Measurements from ENCODE around the gene GRIN2A.

The GRIN2A gene

DNA sequence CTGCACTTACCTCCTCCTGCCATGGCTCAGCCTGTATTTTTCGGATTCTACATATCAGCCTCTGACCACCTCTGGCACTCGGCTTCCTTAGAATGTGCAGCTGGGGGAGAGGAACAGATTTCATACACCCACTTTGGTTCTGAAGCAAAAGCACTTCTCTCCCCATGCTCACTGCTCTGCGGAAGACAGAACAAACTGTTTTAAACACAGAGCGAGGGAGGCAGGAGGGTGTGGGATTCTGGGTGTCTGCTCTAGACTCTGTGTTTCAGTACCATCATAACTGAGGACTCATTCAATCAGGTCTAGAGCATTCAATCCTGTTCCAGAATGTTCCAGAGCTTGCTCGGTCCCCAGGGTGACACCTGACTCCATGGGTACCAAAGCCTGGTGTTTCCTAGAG lies 239.1 kb downstream of the GRIN2A start:
- H3K27me3 ChIP-seq (ENCODE audit: insufficient read depth, poor library complexity, severe bottlenecking): no peaks in the 10 kb centered on the region
- DNase-seq (ENCODE audit: low read depth in 1 of 2, low spot score in 1 of 2): no peak
- TF ChIP-seq, protein P1, sequence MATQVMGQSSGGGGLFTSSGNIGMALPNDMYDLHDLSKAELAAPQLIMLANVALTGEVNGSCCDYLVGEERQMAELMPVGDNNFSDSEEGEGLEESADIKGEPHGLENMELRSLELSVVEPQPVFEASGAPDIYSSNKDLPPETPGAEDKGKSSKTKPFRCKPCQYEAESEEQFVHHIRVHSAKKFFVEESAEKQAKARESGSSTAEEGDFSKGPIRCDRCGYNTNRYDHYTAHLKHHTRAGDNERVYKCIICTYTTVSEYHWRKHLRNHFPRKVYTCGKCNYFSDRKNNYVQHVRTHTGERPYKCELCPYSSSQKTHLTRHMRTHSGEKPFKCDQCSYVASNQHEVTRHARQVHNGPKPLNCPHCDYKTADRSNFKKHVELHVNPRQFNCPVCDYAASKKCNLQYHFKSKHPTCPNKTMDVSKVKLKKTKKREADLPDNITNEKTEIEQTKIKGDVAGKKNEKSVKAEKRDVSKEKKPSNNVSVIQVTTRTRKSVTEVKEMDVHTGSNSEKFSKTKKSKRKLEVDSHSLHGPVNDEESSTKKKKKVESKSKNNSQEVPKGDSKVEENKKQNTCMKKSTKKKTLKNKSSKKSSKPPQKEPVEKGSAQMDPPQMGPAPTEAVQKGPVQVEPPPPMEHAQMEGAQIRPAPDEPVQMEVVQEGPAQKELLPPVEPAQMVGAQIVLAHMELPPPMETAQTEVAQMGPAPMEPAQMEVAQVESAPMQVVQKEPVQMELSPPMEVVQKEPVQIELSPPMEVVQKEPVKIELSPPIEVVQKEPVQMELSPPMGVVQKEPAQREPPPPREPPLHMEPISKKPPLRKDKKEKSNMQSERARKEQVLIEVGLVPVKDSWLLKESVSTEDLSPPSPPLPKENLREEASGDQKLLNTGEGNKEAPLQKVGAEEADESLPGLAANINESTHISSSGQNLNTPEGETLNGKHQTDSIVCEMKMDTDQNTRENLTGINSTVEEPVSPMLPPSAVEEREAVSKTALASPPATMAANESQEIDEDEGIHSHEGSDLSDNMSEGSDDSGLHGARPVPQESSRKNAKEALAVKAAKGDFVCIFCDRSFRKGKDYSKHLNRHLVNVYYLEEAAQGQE (IDR thresholded peaks at IDR 0.05; ENCODE audit: insufficient replicate concordance, low read depth): no peak
- TF ChIP-seq, protein P2, sequence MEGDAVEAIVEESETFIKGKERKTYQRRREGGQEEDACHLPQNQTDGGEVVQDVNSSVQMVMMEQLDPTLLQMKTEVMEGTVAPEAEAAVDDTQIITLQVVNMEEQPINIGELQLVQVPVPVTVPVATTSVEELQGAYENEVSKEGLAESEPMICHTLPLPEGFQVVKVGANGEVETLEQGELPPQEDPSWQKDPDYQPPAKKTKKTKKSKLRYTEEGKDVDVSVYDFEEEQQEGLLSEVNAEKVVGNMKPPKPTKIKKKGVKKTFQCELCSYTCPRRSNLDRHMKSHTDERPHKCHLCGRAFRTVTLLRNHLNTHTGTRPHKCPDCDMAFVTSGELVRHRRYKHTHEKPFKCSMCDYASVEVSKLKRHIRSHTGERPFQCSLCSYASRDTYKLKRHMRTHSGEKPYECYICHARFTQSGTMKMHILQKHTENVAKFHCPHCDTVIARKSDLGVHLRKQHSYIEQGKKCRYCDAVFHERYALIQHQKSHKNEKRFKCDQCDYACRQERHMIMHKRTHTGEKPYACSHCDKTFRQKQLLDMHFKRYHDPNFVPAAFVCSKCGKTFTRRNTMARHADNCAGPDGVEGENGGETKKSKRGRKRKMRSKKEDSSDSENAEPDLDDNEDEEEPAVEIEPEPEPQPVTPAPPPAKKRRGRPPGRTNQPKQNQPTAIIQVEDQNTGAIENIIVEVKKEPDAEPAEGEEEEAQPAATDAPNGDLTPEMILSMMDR (IDR thresholded peaks at IDR 0.05; ENCODE audit: insufficient read depth, low read length): no peak
- no peak for TF ChIP-seq GABPA (IDR thresholded peaks at IDR 0.05; ENCODE audit: low read depth)
- TF ChIP-seq POLR2AphosphoS5 (IDR thresholded peaks at IDR 0.05; ENCODE audit: low read depth): no peak
- TF ChIP-seq SPI1 (IDR thresholded peaks at IDR 0.05; ENCODE audit: borderline replicate concordance, low read depth): no peak
- no peak overlapping the region for H3K27ac ChIP-seq (replicated peaks)
- H3K4me3 ChIP-seq (replicated peaks; ENCODE audit: insufficient read depth, low read length): no peak overlapping the region

DNA sequence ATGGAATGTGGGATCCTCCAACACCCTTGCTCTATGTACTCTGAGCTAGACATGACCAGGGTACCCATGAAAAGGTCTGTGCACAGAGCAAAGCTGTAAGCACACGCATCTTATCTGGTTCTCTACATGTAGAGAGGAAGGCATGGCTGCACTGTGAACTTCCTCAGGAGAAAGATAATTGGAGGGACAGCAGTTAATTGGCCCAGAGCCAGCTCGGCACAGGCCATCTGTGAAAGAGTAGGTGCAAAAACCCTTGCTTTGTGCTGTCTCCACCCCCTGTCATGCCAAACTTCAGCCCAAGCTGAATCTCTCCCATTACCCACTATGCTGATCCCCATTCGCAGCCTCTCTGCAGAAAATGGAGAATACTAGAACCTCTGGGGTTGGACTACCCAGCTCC lies 241.0 kb downstream of the GRIN2A start:
- H3K4me3 ChIP-seq (replicated peaks; ENCODE audit: insufficient read depth, low read length): no peak overlapping the region
- no peak overlapping the region for H3K27ac ChIP-seq (replicated peaks)
- no peaks in the 10 kb centered on the region for H3K27me3 ChIP-seq (ENCODE audit: insufficient read depth, poor library complexity, severe bottlenecking)
- DNase-seq (ENCODE audit: low read depth in 1 of 2, low spot score in 1 of 2): no peak
- no peak for TF ChIP-seq POLR2AphosphoS5 (IDR thresholded peaks at IDR 0.05; ENCODE audit: low read depth)
- TF ChIP-seq, protein P1 (IDR thresholded peaks at IDR 0.05; ENCODE audit: insufficient replicate concordance, low read depth): no peak
- TF ChIP-seq GABPA (IDR thresholded peaks at IDR 0.05; ENCODE audit: low read depth): no peak
- TF ChIP-seq, protein P2 (IDR thresholded peaks at IDR 0.05; ENCODE audit: insufficient read depth, low read length): no peak
- no peak for TF ChIP-seq SPI1 (IDR thresholded peaks at IDR 0.05; ENCODE audit: borderline replicate concordance, low read depth)

DNA sequence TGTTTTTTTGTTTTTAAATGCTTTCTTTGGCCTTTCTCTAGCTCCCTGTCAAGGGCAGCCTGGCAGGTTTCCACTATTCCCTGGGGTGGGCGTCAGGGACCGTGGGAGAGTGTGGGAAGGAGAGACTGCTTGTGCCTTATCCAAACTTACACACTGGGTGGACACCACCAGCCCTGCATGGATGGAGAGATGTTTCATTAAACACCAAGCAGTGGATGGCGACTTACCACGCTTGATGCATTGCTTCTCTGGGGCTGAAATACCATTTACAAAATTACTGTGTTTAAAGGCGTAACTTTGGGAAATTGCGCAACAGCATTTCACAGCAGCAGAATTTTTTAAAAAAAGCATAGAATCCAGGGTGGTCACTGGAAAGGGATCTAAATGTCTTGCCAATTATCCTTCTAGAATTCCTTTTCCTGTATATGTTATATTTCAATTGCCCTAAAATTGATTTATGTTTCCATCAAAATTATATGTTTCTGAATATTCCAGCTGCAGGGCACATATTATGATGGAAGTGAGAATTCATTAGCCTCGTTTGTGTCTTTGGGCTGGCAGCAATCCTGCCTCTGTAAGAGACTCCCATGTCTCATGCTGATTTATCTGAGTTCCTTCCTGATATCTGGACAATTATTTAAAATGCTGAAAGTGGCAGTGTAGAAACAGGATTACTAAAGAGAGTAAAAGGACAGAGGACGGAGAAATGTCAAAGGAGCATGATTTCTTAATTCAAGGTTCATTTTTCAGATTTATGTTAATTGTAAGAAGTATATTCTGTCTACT lies 247.3 kb downstream of the GRIN2A start:
- Histone ChIP-seq H3K27me3 (ENCODE audit: insufficient read depth, poor library complexity, severe bottlenecking) (no peaks in the 10 kb centered on the region), H3K27ac (replicated peaks) (no peak overlapping the region), H3K4me3 (replicated peaks; ENCODE audit: insufficient read depth, low read length) (no peak overlapping the region)
- TF ChIP-seq, protein P2 (IDR thresholded peaks at IDR 0.05; ENCODE audit: insufficient read depth, low read length): no peak
- TF ChIP-seq, protein P1 (IDR thresholded peaks at IDR 0.05; ENCODE audit: insufficient replicate concordance, low read depth): no peak
- TF ChIP-seq SPI1 (IDR thresholded peaks at IDR 0.05; ENCODE audit: borderline replicate concordance, low read depth) (no peak), POLR2AphosphoS5 (IDR thresholded peaks at IDR 0.05; ENCODE audit: low read depth) (no peak), GABPA (IDR thresholded peaks at IDR 0.05; ENCODE audit: low read depth) (no peak)
- no peak for DNase-seq (ENCODE audit: low read depth in 1 of 2, low spot score in 1 of 2)

Measured in HL-60 (cell line).